Activated CD8-positive, alpha-beta memory T cell treated with anti-CD3 and anti-CD28 coated beads, Interleukin-2, amount 50 U/mL, for 1 hour (primary cell): Measurements from ENCODE around the gene MGAT4A.

Experiments used
- DNase-seq: peaks from one replicate; pipeline ENCODE4 v3.0.0-alpha.2; 2020; ENCODE audit errors: extremely low read depth

Gene MGAT4A

DNA sequence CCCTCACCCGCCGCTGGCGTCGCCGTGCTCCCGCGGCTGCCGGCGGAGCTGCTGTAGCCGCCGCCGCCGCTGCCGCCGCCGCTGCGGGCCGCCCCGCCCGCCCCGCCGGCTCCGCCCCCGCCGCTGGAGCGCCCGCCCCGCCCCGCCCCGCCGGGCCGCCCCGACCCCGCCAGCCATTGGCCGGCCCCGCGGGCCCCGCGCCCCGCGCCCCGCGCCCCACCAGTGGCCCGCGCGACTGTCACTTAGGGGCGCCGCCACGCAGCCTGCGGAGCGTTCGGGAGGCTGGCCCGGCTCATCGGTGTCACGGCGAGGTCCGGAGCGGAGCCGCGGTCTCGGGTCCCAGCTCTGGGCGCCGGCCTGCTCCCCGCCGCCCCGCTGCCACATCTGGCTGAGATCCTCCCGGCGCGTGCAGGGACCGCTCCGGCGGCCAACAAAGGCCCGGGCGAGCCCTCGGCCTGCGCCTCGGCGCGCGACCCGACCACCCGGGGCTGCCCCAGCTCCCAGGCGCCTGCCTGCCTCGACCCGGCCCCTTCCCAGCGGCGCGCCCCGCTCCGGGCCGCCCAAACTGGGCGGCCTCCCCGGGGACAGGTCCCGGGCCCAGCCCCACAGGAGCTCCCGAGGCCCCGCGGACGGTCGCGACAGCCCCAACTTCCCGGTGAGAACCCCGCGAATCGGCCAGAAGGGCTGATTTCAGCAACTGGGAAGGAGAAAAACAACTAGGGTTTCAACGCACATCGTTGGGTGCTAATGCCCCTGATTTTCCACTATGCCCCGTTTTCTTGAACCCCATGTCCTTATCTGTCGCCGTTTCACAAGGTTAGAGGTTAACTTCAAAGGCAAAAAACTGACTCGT lies at the start of gene MGAT4A:
Gene MGAT4A (minus strand): TSS at position 92 of the 853 bp plus-strand sequence. CDS start 4,800 bp downstream, outside the sequence.
- no peak for DNase-seq

DNA sequence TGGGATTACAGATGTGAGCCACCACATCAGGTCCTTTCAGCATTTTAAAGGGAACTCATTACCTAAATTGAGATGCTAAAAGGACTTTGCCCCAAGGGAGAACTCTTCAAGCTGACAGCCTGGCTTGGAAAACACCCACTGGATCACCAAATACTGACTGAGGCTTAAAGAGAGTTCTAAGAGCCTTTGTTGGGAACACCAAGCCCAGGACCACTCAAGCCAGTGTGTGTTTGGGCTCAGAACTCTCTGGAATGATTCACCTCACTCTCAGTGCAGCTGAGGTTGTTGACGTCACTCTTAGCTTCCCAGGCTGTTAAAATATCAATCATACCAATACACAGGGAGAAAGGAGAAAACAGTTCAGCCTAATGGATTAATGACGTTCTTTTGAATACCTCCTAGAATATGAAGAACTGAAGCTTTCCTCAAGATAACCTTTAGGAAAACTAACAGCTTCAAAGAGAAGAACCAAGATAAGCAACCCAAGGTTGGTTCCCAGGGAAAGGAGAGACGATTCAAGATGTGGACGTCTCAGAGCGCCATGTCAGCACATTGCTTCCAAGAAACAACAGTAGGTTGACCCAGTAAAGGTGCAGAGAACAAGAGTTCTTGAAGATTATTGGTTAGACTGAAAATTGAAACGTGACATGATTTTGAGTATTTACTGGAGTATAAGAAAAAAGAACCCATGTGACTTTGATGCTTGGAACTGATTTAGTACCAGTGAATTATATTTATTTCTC lies 48.0 kb upstream of the MGAT4A start:
- DNase-seq: no peak

DNA sequence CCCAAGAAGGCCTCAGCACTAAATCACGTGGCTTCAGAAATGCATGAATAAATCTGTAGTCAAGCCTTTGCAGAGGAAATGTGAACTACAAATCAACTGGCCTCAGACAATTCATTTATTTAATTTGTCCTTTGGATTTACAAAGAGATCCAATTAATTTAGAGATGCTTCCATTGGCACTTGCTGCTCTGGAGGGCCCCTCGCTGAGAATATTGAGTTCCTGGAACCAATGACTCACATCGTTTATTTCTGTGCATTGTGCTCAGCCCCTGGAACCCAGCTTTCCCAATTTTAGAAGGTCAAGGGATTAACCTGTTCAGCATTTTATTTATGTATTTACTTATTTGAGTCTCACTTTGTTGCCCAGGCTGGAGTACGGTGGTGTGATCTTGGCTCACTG lies 47.2 kb upstream of the MGAT4A start:
- no peak for DNase-seq

DNA sequence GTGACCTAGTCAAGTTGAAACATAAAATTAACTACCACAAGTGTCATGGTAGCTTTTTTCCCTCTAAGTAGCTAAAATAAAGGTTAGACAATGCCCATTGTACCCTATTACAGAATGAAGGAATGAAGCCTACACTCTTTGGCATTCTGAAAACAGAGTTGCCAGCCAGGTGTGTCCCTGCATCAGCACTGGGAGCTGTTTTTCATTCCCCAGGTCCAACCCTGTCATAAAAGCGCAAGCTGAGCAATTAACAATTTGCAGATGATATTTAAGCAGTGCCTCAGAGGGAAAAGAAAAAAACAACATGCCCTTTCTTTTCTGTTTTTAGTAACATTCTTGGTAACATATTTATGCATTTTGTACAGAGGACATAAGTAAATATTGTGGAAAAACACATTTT lies 46.8 kb upstream of the MGAT4A start:
- DNase-seq: no peak

DNA sequence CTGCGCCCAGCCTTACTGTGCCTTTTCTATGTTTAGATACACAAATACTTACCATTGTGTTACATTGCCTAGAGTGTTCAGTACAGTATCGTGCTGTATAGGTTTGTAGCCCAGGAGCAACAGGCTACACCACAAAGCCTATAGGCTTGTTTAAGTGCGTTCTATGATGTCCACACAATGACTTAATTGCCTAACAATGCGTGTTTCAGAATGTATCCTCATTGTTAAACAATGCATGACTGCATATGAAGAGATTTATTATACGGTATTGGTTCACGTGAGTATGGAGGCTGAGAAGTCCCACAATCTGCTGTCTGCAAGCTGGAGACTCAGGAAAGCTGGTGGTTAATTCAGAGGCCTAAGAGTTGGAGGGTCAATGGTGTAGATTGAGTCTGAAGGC lies 46.1 kb upstream of the MGAT4A start:
- no peak for DNase-seq

DNA sequence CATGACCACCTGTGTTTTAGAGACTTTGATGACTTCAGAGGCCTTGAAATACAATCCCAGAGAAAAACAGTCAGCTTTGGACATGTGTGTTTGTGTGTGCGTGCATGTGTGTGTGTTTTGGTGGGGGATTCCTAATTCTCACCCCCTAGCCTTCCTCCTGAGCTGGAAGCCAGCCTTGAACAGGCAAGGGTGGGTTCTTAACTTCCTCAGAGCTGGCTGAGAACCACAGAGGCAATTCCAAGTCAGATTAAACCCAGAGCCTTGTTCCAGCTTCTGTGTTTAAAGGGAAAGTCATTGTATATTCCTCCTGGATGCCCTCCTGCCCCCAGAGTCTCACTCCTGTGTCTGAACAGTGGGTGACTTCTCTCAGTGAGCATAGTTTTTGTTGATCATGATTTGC lies 45.2 kb upstream of the MGAT4A start:
- DNase-seq: no peak

DNA sequence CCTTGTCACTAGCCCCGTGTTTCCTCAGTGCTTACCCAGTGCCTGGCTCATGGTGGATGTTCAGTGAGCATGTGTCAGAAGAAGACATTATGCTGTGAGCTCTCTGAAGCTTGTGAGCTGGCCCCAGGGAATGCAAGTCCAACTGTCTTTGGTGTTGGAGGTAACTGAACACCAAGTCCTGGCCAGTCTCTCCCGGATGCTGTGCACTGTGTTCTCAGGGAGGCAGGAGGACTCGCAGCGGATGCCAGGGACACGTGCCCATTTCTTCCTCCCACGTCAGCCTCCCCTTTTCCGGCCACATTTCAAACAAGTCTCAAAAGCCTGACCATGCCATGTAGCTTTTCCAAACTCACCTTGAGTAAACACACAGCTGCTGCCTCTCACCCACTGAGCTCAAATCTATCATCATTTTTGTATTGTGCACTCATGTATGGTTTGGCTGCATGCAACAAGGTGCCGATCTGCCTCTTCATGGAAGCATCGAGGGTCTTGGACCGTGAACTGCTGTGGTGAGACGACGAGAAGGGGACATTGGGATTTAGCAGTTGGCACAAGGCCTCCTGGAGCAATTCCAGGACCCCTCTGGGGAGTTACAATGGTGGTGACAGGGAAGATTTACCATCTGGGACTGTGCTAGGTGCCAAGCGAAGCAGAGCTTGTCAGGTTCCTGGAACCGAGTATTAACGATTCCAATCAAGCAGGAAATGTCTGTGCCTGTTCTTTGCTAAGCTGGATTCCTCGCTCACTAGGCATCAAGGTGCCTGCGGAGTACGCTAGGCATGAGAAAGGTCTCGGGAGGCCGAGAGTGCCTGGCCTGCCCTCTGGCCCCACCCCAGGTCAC lies 44.4 kb upstream of the MGAT4A start:
- DNase-seq: no peak

DNA sequence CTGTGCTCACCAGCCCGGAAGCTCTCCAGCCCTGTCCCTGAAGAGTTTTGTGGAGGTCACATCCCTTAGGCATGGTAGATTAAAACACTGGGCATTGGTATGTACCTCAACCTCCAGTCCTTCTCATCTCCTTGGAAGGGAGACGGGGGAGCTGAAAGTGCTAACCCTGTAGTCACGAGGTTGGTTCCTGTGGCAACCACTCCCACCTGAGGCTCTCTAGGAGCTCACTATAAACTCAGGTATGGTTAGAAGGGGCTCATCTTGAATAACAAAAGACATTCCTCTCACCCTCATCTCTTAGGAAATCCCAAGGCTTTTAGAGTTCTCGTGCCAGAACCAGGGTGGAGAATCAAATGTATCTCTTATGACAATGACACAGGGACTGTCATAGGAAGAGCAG lies 43.0 kb upstream of the MGAT4A start:
- DNase-seq: no peak

DNA sequence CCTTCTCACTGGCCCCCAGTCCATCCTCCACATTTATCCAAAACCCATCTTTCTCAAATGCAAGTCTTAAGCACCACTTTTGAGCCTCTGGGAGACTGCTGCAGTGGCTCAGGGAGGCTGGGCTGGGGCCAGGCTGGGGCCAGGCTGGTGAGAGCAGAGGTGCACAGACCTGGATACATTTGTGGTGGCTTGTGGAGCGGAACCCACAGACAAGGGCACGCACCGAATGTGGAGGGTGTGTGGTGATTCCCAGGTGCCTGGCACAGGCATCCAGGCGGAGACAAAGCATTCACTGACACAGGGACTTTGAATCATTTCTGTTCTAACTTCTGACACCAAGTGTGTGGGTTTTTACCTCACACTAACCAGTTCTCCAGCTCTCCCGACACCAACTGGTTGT lies 42.2 kb upstream of the MGAT4A start:
- DNase-seq: no peak

DNA sequence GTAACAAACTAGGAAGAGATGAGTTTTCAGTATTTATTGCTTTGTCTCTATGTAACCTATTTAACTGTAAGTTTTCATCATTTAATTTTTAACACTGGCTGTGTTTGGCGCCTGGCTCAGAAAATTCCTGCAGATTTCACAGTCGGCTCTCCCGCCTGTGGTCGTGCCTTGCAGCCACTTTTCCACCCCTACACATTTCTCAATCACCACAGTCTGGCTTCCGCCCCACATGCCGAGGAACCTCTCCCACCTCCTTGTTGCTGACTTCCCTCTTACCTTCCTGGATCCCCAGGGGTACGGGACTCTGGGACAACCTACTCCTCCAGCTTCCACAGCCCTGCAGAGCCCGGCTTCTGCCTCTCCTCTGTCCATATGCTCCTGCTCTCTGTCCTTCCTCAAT lies 41.6 kb upstream of the MGAT4A start:
- DNase-seq: no peak

DNA sequence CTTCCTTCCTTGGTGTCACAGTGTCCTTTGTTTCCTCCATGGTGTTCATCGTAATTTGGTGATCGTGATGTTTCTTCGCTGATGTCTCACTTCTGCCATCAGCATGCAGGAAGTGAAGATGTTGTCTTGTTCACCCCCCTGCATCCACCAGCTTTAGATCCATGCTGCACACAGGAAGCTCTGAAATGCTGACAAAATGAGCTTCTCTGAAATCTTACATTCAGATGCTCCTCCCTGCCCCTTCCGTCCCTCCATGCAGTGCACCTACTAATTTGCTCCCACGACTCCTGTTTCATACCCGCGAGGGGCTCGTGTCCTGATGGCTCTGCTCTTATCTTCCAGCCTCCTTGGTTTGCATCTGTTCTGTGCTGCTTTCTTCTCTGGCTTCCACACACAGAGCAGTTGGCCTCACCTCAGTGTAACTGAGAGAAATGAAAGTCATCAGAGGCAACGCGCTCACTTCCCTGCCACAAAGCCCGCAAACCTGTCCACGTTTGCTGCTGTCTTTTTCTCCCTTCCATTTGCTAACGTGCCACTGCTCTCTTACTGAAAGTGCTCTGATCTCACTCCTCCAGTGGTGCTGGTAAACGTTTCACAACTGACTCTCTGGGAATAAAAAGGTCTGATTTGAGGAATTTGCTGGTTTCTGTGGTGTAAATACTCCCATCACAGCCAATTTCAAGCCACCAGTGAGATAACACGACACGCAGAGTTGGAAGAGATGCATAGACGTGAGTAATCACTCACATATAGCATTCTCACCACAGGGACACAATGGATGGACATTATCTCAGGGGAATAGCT lies 41.0 kb upstream of the MGAT4A start:
- DNase-seq: peak; percentile 60

DNA sequence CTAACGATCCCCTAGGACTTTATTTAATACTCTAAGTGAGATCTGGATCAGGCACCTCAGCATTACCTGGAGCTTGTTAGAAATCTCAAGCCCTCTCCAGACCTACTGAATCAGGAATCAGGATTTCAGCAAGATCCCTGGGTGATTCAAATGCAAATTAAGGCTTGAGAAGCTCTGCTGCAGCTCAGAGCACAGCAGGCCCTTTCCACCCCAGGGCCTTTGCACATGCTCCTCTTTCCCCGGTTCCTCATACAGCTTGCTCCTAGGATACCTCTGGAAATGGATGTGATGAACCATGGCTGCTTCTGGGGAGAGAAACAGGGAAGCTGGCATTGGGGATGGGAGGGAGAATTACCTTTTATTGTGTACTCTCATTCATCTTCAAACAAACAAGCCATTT lies 40.3 kb upstream of the MGAT4A start:
- no peak for DNase-seq

DNA sequence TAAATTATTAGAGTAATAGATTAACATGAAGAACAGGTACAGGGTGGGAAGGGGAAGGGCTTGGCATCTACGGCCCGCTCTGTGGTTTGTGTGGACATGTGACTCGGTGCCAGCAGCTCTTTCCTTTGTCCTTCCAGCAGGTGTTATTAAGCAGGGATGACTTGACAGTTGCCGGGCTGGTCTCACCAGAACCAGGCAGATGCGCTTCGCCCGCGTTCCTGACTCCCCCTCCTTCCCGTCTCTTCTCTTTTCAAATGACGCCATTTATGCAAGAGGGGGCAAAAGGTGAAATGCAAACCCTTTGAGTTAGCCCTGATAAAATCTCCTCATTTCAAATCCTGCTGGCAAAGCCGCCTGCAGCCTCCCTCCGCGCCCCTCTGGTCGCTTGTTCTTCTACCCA lies 38.9 kb upstream of the MGAT4A start:
- no peak for DNase-seq

DNA sequence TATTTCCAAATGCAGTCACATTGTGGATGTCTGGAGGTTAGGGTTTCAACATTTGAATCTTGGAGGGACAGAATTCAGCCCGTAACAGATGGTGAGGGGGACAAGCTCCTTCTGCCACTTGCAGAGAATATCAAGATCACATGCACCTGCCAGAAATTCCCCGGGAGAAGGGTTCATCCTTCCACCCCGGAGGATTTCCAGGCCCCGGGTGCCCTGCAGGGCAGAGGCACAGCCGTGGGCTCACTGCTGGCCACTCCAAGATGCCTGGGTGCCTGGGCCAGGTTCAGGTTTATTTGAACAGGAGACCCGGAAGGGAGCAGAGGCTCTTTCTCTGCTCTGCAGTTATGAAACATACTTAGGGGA lies 38.2 kb upstream of the MGAT4A start:
- no peak for DNase-seq

DNA sequence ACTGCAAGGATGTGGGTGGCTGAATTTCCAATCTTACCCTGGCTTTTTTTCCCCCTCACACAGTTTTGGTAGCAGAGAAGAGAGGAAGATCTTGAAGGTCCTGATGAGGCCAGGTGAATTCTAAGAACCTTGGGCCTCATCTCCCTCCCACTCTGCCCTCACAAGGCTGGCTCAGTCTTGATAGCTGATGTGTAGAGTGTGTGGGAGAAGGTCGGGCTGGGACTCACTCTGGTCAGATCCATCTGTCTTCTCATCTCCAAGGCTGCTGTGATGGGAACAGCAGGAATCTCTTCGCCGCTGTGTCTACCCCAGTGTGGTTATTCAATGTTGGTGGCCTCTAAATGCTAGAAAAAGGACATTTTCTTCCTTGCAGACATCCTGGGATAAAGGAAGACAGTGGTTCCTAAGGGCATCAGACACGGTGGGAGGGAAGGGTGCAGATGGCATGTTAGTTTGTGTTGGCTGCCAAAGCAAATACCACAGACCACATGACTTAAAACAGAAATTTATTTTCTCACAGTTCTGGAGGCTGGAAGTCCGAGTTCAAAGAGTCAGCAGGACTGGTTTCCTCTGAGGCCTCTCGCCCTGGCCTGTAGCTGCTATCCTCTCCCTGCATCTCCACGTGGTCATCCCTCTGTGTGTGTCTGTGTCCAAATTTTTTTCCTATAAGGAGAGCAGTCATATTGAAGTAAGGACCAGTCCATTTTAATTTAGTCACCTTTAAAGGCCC lies 37.6 kb upstream of the MGAT4A start:
- no peak for DNase-seq

DNA sequence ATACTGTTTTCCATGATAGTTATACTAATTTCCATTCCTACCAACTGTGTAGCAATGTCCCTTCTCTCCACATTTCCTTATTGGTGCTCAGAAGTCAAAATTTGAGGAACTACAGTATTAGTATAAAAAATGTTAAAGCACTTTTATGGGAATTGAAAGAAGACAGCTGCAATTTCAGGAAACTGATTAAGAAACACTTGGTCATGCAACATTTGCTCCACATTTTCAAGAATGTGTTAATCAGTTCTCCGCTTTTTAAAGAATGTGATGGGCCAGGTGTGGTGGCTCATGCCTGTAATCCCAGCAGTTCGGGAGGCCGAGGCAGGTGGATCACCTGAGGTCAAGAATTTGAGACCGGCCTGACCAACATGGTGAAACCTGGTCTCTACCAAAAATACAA lies 33.6 kb upstream of the MGAT4A start:
- no peak for DNase-seq

DNA sequence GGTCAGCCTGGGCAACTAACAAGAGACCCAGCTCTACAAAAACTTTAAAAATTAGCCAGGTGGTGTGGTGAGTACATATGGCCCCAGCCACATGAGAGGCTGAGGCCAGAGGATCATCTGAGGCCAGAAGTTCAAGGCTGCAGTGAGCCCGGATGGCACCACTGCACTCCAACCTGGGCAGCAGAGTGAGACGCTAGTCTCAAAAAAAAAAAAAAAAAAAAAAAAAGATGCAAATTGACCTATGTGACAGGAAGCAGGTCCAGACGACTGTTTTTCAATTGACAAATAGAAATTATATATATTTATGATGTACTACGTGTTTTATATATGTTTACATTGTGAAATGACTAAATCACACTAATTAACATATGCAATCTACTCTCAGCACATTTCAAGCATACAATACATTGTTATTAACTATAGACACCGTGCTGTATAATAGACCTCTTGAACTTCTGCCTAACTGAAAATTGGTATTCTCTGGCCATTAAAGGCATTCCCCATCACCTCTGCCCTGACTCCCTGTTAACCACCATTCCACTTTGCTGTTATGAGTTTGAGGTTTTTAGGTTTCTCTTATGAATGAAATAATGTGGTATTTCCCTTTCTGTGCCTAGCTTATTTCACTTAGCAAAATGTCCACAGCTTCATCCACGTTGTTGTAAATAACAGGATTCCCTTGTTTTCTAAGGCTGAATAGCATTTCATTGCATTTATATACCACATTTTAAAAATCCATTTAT lies 32.4 kb upstream of the MGAT4A start:
- no peak for DNase-seq

DNA sequence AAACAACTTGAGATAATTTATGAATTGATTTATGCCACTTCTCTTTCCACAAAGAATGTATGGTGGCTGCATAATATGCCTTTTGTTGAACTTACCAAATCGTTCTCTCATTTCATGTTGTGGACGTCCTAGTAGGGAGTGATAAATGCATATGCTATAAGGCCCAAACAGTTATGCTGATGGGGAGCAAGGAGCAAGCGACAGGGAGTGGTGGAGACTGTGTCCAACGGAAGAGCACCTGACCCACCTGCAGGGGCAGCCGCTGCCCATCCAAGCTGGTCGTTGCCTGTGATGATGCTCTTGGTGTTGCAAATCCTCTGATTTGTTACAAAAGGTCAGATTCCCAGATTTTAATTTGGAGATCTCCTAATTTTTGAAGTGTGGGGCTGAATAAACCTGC lies 31.0 kb upstream of the MGAT4A start:
- no peak for DNase-seq

DNA sequence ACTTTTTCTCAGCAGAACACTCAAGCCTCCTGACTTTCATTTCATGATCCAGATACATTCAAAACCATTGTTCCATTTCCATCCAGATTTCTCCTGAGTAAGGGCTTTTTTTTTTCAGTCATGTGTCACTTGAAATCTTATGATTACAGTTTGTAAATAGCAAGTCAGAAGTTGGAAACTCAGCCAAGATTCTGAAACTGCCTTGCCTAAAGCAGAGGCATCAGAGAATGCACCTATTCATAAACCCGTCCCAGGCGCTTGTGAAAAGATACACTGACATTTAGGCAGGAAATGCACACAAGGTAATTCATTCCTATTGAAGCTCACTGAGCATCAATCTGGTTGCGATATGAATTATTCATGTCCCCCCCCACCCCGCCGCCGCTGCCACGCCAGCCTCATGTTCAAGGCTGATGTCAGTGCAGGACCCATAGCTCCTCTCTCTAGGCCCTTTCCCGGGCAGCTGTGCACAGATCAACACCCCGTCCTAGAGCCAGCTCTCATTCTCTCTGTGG lies 30.4 kb upstream of the MGAT4A start:
- DNase-seq: no peak
